Lower lobe of right lung (tissue), 2 donors: Measurements from ENCODE around the gene L3MBTL4. TPM values are rescaled to one million over a fixed set of nuclear protein-coding genes. Genes with fewer than 3 reads are reported as not detected.

Experiments used
- ATAC-seq, 2 donors: fragments of 200-7000 bp; cut with Tn5 transposase; one replicate each; pipeline ENCODE4 v1.9.1; 2020 to 2022; ENCODE audit warnings: mild to moderate bottlenecking in 2 of 2, moderate library complexity in 2 of 2
- DNase-seq: peaks from one replicate; pipeline ENCODE4 v3.0.0-alpha.2; 2020
- H3K27ac ChIP-seq: fragments of 200-600 bp; one replicate; pipeline ENCODE4 v1.8.0; 2022
- H3K27me3 ChIP-seq: fragments of 200-600 bp; one replicate; pipeline ENCODE4 v1.8.0; 2022; ENCODE audit warnings: low read depth
- H3K36me3 ChIP-seq: fragments of 200-600 bp; one replicate; pipeline ENCODE4 v1.8.0; 2022; ENCODE audit warnings: mild to moderate bottlenecking
- H3K4me1 ChIP-seq: fragments of 200-600 bp; one replicate; pipeline ENCODE4 v1.8.0; 2022
- H3K4me3 ChIP-seq: fragments of 200-600 bp; one replicate; pipeline ENCODE4 v1.8.0; 2022; ENCODE audit warnings: mild to moderate bottlenecking
- H3K9me3 ChIP-seq: fragments of 200-600 bp; one replicate; pipeline ENCODE4 v1.8.0; 2022
- intact Hi-C: fragments of 100-400 bp; cut with DNase I; formaldehyde crosslinking; loops from one replicate; pipeline ENCODE4 v1.11.0; 2022
- total RNA-seq: library from RNA; stranded (reverse); fragmentation: NEBNext Ultra II Directional; extraction: Animal tissue kit (Norgen Biotek cat#: 25700); gene quantifications from one replicate; pipeline ENCODE4 v1.2.1, GENCODE V29; 2021
- TF ChIP-seq, protein P1 (sequence below): fragments of 200-600 bp; IDR thresholded peaks from one replicate; pipeline ENCODE4 v1.8.0; 2022; ENCODE audit warnings: antibody characterized with exemption, mild to moderate bottlenecking
- donor health status: DM: no; HTN: yes; CAD: no; lungs with severe emphysema.

Gene L3MBTL4
- total RNA-seq, 1 donor from 2014 or later: 16.9 TPM

DNA sequence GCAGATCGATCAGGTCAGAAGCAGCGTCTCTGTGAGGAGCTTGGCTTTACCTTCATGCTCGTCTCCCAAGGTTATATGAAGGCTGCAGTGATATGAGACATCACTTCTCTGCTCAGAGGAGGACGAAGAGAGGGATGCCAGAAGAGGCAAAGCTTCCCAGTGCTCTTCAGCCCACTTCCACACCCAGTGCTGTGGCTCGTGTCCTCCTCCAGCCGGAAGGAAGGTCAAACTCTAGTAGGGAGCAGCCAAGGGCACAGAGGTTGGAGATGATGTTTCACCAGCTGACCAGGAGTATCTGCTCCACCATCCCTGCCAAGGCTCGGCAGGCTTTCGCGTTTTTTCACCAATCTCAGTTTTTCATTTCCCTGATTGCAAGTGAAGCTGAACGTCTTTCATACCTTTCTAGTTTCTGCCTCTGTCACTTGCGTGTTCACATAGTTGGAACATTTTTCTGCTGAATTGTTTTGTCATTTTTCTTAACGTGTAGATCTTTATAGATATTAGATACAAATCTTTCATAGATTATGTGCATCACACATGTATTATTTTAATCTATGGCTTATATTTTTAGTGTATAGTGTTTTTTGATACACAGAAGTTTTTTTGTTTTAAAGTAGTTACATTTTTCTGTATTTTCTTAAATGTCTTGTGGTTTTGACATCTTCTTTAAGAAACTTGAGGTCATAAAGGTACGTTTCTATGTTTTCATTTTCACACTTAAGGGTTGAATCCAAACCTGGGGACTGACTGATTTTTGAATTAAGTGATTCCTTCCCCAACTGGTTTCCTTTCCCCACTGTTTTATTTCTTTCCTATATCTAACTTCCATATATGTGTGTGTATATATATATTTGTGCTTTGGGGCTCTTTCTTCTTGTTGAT is 23.5 kb upstream of the L3MBTL4 start:
- H3K36me3 ChIP-seq: no peaks in the 10 kb centered on the region
- ATAC-seq: no peak

DNA sequence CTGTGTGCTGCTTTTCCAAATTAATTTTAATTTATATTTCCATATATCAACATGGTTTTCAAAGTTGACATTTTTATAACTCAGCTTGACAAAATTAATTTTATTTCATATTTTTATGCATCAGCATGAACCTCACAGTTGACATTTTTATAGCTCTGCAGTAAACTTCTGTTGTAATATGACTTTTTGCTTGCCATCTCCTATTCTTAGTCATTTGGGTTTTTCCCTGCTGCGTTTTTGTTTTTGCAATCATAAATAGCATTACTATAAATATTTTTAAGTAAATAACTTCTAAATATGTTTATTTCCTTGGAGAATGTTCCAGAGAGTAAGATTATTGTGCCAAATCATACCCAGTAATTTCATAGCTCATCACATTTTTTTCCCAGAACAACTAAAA is 21.0 kb upstream of the L3MBTL4 start:
- Histone ChIP-seq H3K36me3 (no peaks in the 10 kb centered on the region), H3K27ac (no peak overlapping the region), H3K4me3 (no peak overlapping the region), H3K4me1 (no peaks in the 10 kb centered on the region), H3K9me3 (no peaks in the 10 kb centered on the region), H3K27me3 (no peaks in the 10 kb centered on the region)
- intact Hi-C loops: no loop called here
- ATAC-seq: no peak
- DNase-seq: no peak
- TF ChIP-seq, protein P1, sequence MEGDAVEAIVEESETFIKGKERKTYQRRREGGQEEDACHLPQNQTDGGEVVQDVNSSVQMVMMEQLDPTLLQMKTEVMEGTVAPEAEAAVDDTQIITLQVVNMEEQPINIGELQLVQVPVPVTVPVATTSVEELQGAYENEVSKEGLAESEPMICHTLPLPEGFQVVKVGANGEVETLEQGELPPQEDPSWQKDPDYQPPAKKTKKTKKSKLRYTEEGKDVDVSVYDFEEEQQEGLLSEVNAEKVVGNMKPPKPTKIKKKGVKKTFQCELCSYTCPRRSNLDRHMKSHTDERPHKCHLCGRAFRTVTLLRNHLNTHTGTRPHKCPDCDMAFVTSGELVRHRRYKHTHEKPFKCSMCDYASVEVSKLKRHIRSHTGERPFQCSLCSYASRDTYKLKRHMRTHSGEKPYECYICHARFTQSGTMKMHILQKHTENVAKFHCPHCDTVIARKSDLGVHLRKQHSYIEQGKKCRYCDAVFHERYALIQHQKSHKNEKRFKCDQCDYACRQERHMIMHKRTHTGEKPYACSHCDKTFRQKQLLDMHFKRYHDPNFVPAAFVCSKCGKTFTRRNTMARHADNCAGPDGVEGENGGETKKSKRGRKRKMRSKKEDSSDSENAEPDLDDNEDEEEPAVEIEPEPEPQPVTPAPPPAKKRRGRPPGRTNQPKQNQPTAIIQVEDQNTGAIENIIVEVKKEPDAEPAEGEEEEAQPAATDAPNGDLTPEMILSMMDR: no peak

More for the DNA sequence above, 23.5 kb upstream of the L3MBTL4 start:
- no peaks in the 10 kb centered on the region for H3K9me3 ChIP-seq
- intact Hi-C loops: no loop called here
- no peaks in the 10 kb centered on the region for H3K27me3 ChIP-seq
- H3K4me3 ChIP-seq: no peak overlapping the region
- no peak overlapping the region for H3K27ac ChIP-seq
- no peaks in the 10 kb centered on the region for H3K4me1 ChIP-seq
- DNase-seq: no peak
- TF ChIP-seq, protein P1: no peak

DNA sequence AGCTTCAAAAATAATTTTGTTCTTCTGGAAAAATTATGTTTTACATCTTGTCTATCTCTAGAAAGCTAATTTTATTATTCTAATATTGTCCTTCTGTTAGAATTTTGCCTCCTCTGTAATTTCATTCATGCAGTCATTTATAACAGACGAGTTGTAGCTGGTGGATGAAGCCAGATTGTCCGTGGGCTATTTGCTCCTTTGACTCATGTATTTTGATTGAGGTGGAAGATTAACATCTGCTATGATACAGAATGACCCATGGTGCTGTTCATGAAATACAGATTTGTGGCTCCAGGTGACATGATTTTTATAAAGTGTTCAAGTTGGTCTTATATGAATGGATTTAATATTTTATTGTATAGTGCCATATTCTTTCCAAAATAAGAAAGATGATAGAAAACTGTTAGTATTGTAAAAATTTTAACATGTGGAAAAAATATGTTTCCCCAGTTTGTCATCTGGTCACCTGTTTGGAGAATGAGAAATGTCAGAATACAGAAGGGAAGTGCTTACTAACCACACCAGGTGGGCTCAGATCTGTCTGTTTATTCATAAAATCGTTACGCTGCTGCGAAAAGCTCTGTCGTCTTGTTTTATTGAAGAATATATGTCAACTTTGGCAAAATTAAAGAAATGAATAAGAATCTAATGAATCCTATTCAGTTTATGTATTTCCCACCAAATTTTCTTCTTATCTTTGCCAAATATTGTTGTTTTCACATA is 20.4 kb upstream of the L3MBTL4 start:
- H3K27ac ChIP-seq: no peak overlapping the region
- H3K36me3 ChIP-seq: no peaks in the 10 kb centered on the region
- ATAC-seq (no peak), DNase-seq (no peak)
- H3K9me3 ChIP-seq: no peaks in the 10 kb centered on the region
- no peaks in the 10 kb centered on the region for H3K27me3 ChIP-seq
- intact Hi-C loops: no loop called here
- H3K4me1 ChIP-seq: no peaks in the 10 kb centered on the region
- no peak overlapping the region for H3K4me3 ChIP-seq
- TF ChIP-seq, protein P1: no peak

DNA sequence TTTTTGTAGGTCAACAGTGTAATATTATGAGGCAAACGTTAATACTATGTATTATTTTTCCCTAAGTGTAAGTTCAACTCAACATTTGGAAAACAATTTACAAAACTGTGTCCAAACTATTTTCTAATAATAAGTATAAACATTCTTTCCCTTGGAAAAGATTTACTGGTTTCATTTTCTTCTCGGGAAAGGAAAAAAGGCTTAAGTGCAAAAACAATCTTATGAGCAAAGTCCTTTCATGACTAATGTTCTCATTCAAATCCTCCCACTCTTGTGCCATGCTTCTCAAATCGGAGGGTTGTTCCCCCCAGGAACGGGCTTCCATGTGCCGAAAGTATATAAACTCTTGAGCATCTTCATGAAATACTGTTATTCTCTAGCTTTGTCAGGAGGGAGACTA is 19.8 kb upstream of the L3MBTL4 start:
- Histone ChIP-seq H3K27ac (no peak overlapping the region), H3K4me1 (no peaks in the 10 kb centered on the region), H3K9me3 (no peaks in the 10 kb centered on the region), H3K36me3 (no peaks in the 10 kb centered on the region), H3K4me3 (no peak overlapping the region), H3K27me3 (no peaks in the 10 kb centered on the region)
- TF ChIP-seq, protein P1: no peak
- no peak for DNase-seq
- intact Hi-C loops: no loop called here
- ATAC-seq: no peak

DNA sequence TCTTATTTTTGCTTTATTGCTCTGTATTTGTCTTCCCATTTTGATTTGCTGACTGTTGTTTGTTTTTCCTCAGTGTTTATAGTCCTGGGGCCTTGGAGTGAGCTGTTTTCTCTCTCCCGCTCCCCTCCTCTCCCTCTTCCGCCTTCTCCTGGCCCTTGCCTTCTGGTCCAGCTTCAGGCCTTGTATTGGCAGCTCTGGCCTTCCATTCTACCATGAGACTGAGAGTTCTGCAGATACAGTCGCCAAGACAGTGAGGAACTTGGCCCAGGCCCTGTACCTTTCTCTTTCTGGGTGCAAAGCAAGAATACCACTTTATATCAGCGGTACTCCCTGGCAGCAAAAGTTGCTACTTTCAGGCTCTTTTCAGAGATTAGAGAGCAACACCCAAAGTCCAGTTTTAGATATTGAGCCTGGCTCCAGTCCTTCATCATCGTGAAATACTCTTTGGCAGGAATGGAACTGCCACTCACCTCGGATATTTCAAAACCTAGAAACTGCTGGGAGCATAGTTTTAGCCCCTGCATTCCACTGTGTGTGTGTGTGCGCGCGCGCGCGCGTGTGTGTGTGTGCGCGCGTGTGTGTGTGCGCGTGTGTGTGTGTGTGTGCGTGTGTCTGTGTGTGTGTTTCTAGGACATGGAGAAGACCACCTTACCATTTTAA is 17.1 kb upstream of the L3MBTL4 start:
- DNase-seq: no peak

More for the DNA sequence above, 17.1 kb upstream of the L3MBTL4 start:
- no peak for ATAC-seq
- intact Hi-C loops: no loop called here
- TF ChIP-seq, protein P1: no peak
- no peaks in the 10 kb centered on the region for H3K36me3 ChIP-seq
- no peaks in the 10 kb centered on the region for H3K9me3 ChIP-seq
- no peak overlapping the region for H3K4me3 ChIP-seq
- H3K4me1 ChIP-seq: no peaks in the 10 kb centered on the region
- no peaks in the 10 kb centered on the region for H3K27me3 ChIP-seq
- no peak overlapping the region for H3K27ac ChIP-seq
